H1 (cell line): Measurements from ENCODE around the gene DKKL1. TPM values are rescaled to one million over a fixed set of nuclear protein-coding genes. Genes with fewer than 3 reads are reported as not detected.

Source experiments
- CTCF ChIA-PET: fragments of 300-600 bp; sonication (Branson Sonifier 250); formaldehyde crosslinking; loops from one replicate; lab custom pipeline; 2021; ENCODE audit not compliant: partially characterized antibody; lab: Charles Lee
- POLR2A ChIA-PET: fragments of 300-600 bp; sonication (Branson Sonifier 250); formaldehyde crosslinking; loops from one replicate; lab custom pipeline; 2021; ENCODE audit warnings: inconsistent platforms; ENCODE audit not compliant: partially characterized antibody; lab: Charles Lee
- DNase-seq, 2 experiments: peaks; one replicate each; pipeline versions ENCODE4 v3.0.0 to v3.0.0-alpha.2; 2010 to 2022; ENCODE audit warnings: low spot score in 2 of 2, low read depth in 1 of 2, mixed read lengths in 1 of 2
- FAIRE-seq: peaks from 2 replicates; lab custom pipeline; 2011; peaks lifted over from hg19 to GRCh38; lab: Jason Lieb, UNC
- H2AFZ ChIP-seq: 2 replicates; pipeline ENCODE4 v1.8.1; 2012; ENCODE audit warnings: low read length, inconsistent platforms
- H2AK5ac ChIP-seq: 2 replicates; pipeline ENCODE4 v1.6.1; 2013; ENCODE audit warnings: low read depth, low read length
- H2BK120ac ChIP-seq: replicated peaks from 2 replicates; pipeline ENCODE3; 2013; ENCODE audit warnings: low read depth, low read length, inconsistent platforms
- H2BK12ac ChIP-seq: 2 replicates; pipeline ENCODE4 v1.6.1; 2013; ENCODE audit warnings: low read depth, low read length
- H2BK15ac ChIP-seq: 2 replicates; pipeline ENCODE4 v1.6.1; 2013; ENCODE audit warnings: low read length
- H2BK20ac ChIP-seq: 2 replicates; pipeline ENCODE4 v1.6.1; 2013; ENCODE audit warnings: low read length
- H2BK5ac ChIP-seq: 2 replicates; pipeline ENCODE4 v1.6.1; 2013; ENCODE audit warnings: low read depth, low read length
- H3K14ac ChIP-seq: 2 replicates; pipeline ENCODE4 v1.6.1; 2013; ENCODE audit warnings: inconsistent platforms; ENCODE audit not compliant: insufficient read length
- H3K18ac ChIP-seq: 2 replicates; pipeline ENCODE4 v1.6.1; 2013; ENCODE audit warnings: low read length; ENCODE audit errors: extremely low read depth
- H3K23ac ChIP-seq: 2 replicates; pipeline ENCODE4 v1.6.1; 2013; ENCODE audit warnings: inconsistent platforms; ENCODE audit not compliant: insufficient read length
- H3K23me2 ChIP-seq: 2 replicates; pipeline ENCODE4 v1.6.1; 2013; ENCODE audit warnings: low read depth, low read length
- H3K27ac ChIP-seq: 2 replicates; pipeline ENCODE4 v1.6.1; 2011; ENCODE audit warnings: low read depth, low read length, inconsistent platforms
- H3K27me3 ChIP-seq, 4 experiments: replicated peaks in 1 of 4; 1 replicate in 1 of 4; 2 replicates in 3 of 4; pipeline versions ENCODE4 v1.6.1 to v1.8.1; 2011 to 2013; ENCODE audit warnings: low read length in 3 of 4, mild to moderate bottlenecking in 3 of 4, inconsistent platforms in 2 of 4, mixed read lengths in 2 of 4, moderate library complexity in 1 of 4; ENCODE audit not compliant: control insufficient read depth in 3 of 4, insufficient read depth in 3 of 4; ENCODE audit errors: extremely low read depth in 1 of 4
- H3K36me3 ChIP-seq, 4 experiments: 2 replicates each; pipeline versions ENCODE4 v1.6.1 to v1.8.1; 2011 to 2013; ENCODE audit warnings: mild to moderate bottlenecking in 4 of 4, low read length in 3 of 4, moderate library complexity in 2 of 4, control low read depth in 1 of 4, inconsistent platforms in 1 of 4; ENCODE audit not compliant: insufficient read depth in 4 of 4, control insufficient read depth in 2 of 4
- H3K4ac ChIP-seq: replicated peaks from 2 replicates; pipeline ENCODE3; 2013; ENCODE audit warnings: low read length, low read depth, mixed read lengths, inconsistent platforms; ENCODE audit not compliant: insufficient read length
- H3K4me1 ChIP-seq, 4 experiments: replicated peaks in 1 of 4; 1 replicate in 1 of 4; 2 replicates in 3 of 4; pipeline versions ENCODE4 v1.6.1 to v1.8.1; 2011 to 2013; ENCODE audit warnings: low read length in 3 of 4, inconsistent platforms in 2 of 4, mixed read lengths in 1 of 4; ENCODE audit not compliant: insufficient read depth in 4 of 4, control insufficient read depth in 3 of 4
- H3K4me2 ChIP-seq, 2 experiments: 2 replicates each; pipeline versions ENCODE4 v1.6.1 to v1.8.1; 2011 to 2013; ENCODE audit warnings: low read depth in 2 of 2, low read length in 2 of 2, control low read depth in 1 of 2, inconsistent platforms in 1 of 2, mild to moderate bottlenecking in 1 of 2; ENCODE audit not compliant: insufficient read depth in 1 of 2
- H3K4me3 ChIP-seq, 4 experiments: fragments of 200-600, 300-600 bp in 1 of 4; sonication (generic), shearing (Covaris generic), sonication (Bioruptor Twin) in 1 of 4; 2 replicates each; pipeline versions ENCODE4 v1.5.1 to v1.8.1; 2011 to 2016; ENCODE audit warnings: low read length in 4 of 4, low read depth in 3 of 4, control low read depth in 2 of 4, inconsistent platforms in 2 of 4, mild to moderate bottlenecking in 2 of 4, mixed read lengths in 1 of 4, moderate library complexity in 1 of 4; ENCODE audit not compliant: insufficient read depth in 2 of 4; ENCODE audit errors: extremely low read depth in 1 of 4
- H3K56ac ChIP-seq: replicated peaks from 2 replicates; pipeline ENCODE3; 2013; ENCODE audit warnings: low read depth, mild to moderate bottlenecking, mixed read lengths, low read length, inconsistent platforms; ENCODE audit not compliant: insufficient read length
- H3K79me1 ChIP-seq: 2 replicates; pipeline ENCODE4 v1.6.1; 2013; ENCODE audit warnings: low read depth, low read length, control low read depth
- H3K79me2 ChIP-seq, 2 experiments: 2 replicates each; pipeline versions ENCODE4 v1.6.1 to v1.8.1; 2012 to 2013; ENCODE audit warnings: low read length in 2 of 2, mild to moderate bottlenecking in 2 of 2, inconsistent platforms in 1 of 2; ENCODE audit not compliant: insufficient read depth in 2 of 2, control insufficient read depth in 1 of 2
- H3K9ac ChIP-seq, 4 experiments: replicated peaks in 1 of 4; 1 replicate in 1 of 4; 2 replicates in 3 of 4; pipeline versions ENCODE4 v1.6.1 to v1.8.1; 2011 to 2013; ENCODE audit warnings: low read depth in 3 of 4, low read length in 3 of 4, control low read depth in 2 of 4, mild to moderate bottlenecking in 2 of 4, moderate library complexity in 2 of 4, inconsistent platforms in 1 of 4; ENCODE audit errors: extremely low read depth in 1 of 4
- H3K9me3 ChIP-seq, 2 experiments: 2 replicates each; pipeline versions ENCODE4 v1.6.1 to v1.8.1; 2012 to 2013; ENCODE audit warnings: mild to moderate bottlenecking in 2 of 2, moderate library complexity in 2 of 2, control low read depth in 1 of 2, inconsistent platforms in 1 of 2, low read depth in 1 of 2, low read length in 1 of 2, mixed read lengths in 1 of 2; ENCODE audit not compliant: insufficient read depth in 2 of 2
- H4K20me1 ChIP-seq, 2 experiments: replicated peaks in 1 of 2; 2 replicates each; pipeline versions ENCODE3 to v1.8.1; 2011 to 2013; ENCODE audit warnings: inconsistent platforms in 2 of 2, low read length in 2 of 2, mild to moderate bottlenecking in 1 of 2; ENCODE audit not compliant: insufficient read depth in 2 of 2, control insufficient read depth in 1 of 2
- H4K5ac ChIP-seq: 2 replicates; pipeline ENCODE4 v1.6.1; 2013; ENCODE audit warnings: low read length, low read depth, mixed read lengths, inconsistent platforms; ENCODE audit not compliant: insufficient read length
- H4K8ac ChIP-seq: 2 replicates; pipeline ENCODE4 v1.8.0; 2013; ENCODE audit warnings: mild to moderate bottlenecking, moderate library complexity, low read length, inconsistent platforms; ENCODE audit not compliant: insufficient read depth; ENCODE audit errors: extremely low read depth
- H4K91ac ChIP-seq: replicated peaks from 2 replicates; pipeline ENCODE3; 2013; ENCODE audit warnings: low read length, mixed read lengths, inconsistent platforms; ENCODE audit not compliant: insufficient read length
- CBX8 ChIP-seq: fragments of 300-800, 300-1000 bp; sonication (generic); IDR thresholded peaks from 2 replicates; pipeline ENCODE4 v1.7.1; 2016; ENCODE audit warnings: low read depth, low read length, borderline replicate concordance
- EGR1 ChIP-seq: IDR thresholded peaks from 2 replicates; pipeline ENCODE4 v1.6.1; 2011; ENCODE audit warnings: low read depth, low read length, borderline replicate concordance
- FOSL1 ChIP-seq: IDR thresholded peaks from 2 replicates; pipeline ENCODE4 v1.6.1; 2011; ENCODE audit warnings: mild to moderate bottlenecking, low read depth, low read length, moderate library complexity; ENCODE audit not compliant: insufficient read depth
- MAX ChIP-seq: IDR thresholded peaks from 2 replicates; pipeline ENCODE4 v1.6.1; 2012; ENCODE audit warnings: inconsistent platforms
- SP1 ChIP-seq: IDR thresholded peaks from 2 replicates; pipeline ENCODE4 v1.6.1; 2011; ENCODE audit warnings: low read depth, low read length
- SP2 ChIP-seq: IDR thresholded peaks from 2 replicates; pipeline ENCODE4 v1.6.1; 2012; ENCODE audit warnings: mild to moderate bottlenecking, low read length, inconsistent platforms
- TAF1 ChIP-seq: IDR thresholded peaks from 2 replicates; pipeline ENCODE4 v1.6.1; 2011; ENCODE audit warnings: mild to moderate bottlenecking, low read depth, low read length
- TAF7 ChIP-seq: optimal IDR thresholded peaks from 2 replicates; pipeline ENCODE3; 2011; ENCODE audit warnings: low read depth, mild to moderate bottlenecking, inconsistent platforms, low read length, moderate library complexity, borderline replicate concordance
- WGBS, 2 experiments: shearing (Covaris generic) in 1 of 2; methylation state at CpG; one replicate each; pipeline versions ENCODE4 v1.1.6 to v1.1.7; 2013 to 2015; ENCODE audit warnings: low lambda C conversion rate in 2 of 2, mixed read lengths in 2 of 2, inconsistent platforms in 1 of 2, low coverage in 1 of 2, missing lambda C conversion rate in 1 of 2; ENCODE audit not compliant: insufficient replicate concordance in 2 of 2, insufficient coverage in 1 of 2, insufficient read length in 1 of 2; ENCODE audit errors: extremely low coverage in 1 of 2, missing lambda C conversion rate in 1 of 2; 5-methylcytosine and 5-hydroxymethylcytosine counted together
- long read RNA-seq, 2 experiments: library from RNA in 1 of 2; library from capped mRNA in 1 of 2; stranded (forward); transcript quantifications; one replicate each; pipeline ENCODE4 v2.0.0, GENCODE V29; 2021; ENCODE audit warnings: inconsistent platforms in 1 of 2
- polyA minus RNA-seq, 3 experiments: library from RNA; depleted of rRNA, polyadenylated mRNA; stranded (reverse); fragments of >200 nt; gene quantifications; 1 replicate in 2 of 3; 2 replicates in 1 of 3; pipeline ENCODE4 v1.2.3, GENCODE V29; 2011
- polyA plus RNA-seq, 7 experiments: library from polyadenylated mRNA; depleted of rRNA in 3 of 7; stranded (reverse) in 5 of 7; unstranded in 2 of 7; fragments of >200 nt in 5 of 7; fragments of 200-250 nt in 2 of 7; gene quantifications; 1 replicate in 5 of 7; 2 replicates in 1 of 7; 4 replicates in 1 of 7; pipeline versions ENCODE4 v1.2.1 to v1.2.3, GENCODE V29; 2011 to 2013; ENCODE audit warnings: missing spikeins in 2 of 7, mixed read lengths in 2 of 7
- total RNA-seq: library from RNA; stranded (reverse); fragmentation: NEBNext Ultra II Directional; extraction: Animal tissue kit (Norgen Biotek cat#: 25700); gene quantifications from 2 replicates; pipeline ENCODE4 v1.2.1, GENCODE V29; 2021

DKKL1 gene
- 2.6 and 3.1 TPM in 2 replicates for total RNA-seq
- 5.9 and 6.8 TPM in 2 replicates for polyA plus RNA-seq (2011; rRNA removed)
- polyA plus RNA-seq (2011; cell fraction: cytosol; rRNA removed) = 4.6 TPM
- polyA plus RNA-seq (2011; cell fraction: nucleus; rRNA removed) = 5.8 TPM
- 1.4 to 4.0 TPM (median 3.3 TPM) in 4 replicates for polyA plus RNA-seq (2012, experiment 1 of 2)
- polyA plus RNA-seq (2012, experiment 2 of 2) = 3.4 TPM
- polyA plus RNA-seq (2013, experiment 1 of 2) = 5.0 TPM
- 4.3 TPM for polyA plus RNA-seq (2013, experiment 2 of 2)
- polyA minus RNA-seq (2011; rRNA and poly(A)+ RNA removed) = 1.0 and 2.1 TPM in 2 replicates
- 2.6 TPM for polyA minus RNA-seq (2011; cell fraction: cytosol; rRNA and poly(A)+ RNA removed)
- 1.5 TPM for polyA minus RNA-seq (2011; cell fraction: nucleus; rRNA and poly(A)+ RNA removed)
- long read RNA-seq, experiment 1, partial matches to known transcripts = 2 of 3 reads
- long read RNA-seq, experiment 1, other reads (novel, unspliced or antisense) = 1 of 3 reads
- long read RNA-seq, experiment 2, partial matches to known transcripts = 0 of 2 reads
- long read RNA-seq, experiment 2, other reads (novel, unspliced or antisense) = 1 of 2 reads

DNA sequence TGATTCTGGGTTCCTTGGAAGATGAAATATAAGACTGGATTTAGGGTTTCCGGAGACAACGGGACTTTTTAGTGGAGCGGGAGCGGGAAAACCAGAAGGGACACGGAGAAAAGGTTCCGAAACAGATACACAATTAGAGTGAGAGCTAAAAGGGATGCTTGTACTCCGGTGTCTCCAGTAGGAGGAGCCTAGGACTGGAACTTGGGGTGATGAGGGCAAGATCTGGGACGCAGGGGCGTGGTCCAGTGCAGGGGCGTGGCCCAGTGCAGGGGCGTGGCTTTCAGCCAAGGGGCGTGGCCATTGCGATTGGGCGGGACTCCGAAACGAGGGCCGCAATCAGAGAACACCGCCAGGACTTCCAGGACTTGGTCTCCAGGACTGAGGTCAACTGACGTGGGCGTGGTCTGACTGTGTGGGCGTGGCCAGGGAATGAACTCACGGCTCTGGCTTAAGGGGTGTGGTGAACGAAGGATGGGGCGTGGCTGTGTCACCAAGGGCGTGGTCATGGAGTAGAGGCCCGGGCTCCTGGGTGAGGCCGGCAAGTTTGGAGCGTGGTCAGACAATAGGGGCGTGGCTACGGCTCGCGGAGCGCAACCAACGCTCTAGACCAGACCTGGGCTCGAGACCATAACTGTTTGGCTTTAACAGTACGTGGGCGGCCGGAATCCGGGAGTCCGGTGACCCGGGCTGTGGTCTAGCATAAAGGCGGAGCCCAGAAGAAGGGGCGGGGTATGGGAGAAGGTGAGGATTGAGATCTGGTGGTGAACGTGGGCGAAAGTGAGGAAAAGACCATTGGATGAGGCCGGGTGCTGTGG lies at the start of gene DKKL1:
DKKL1 (plus strand) TSS at position 610 of the 815 bp plus-strand sequence; CDS start at position 732, 122 bp downstream.
- no peak within 1 kb of the TSS for H3K14ac ChIP-seq
- FAIRE-seq (peak; percentile 99), DNase-seq (peak; percentile 100)
- no peaks in the 10 kb centered on the region for H3K9me3 ChIP-seq
- H2BK12ac ChIP-seq = peak within 1 kb of the TSS; percentile 27; the same call in 1 of the 2 replicates
- no peak within 1 kb of the TSS for H3K56ac ChIP-seq
- H4K5ac ChIP-seq = peak within 1 kb of the TSS; percentile 57
- peak within 1 kb of the TSS in 3 of 4 experiments; percentile 38 to 47 (median 45); a peak in 4 of 7 replicates for H3K9ac ChIP-seq
- POLR2A ChIA-PET = interaction anchor here (0.6 to 7.0 kb wide), 9 partner anchors 10 to 227 kb away, joined by 3 to 112 read pairs (median 3); partner anchors contain the start of genes ALDH16A1, CD37 and RPS11
- no peak within 1 kb of the TSS for H4K8ac ChIP-seq
- peak within 1 kb of the TSS; percentile 21 for H2BK120ac ChIP-seq
- H4K91ac ChIP-seq = peak within 1 kb of the TSS; percentile 39
- 0 out of 2 replicates have a peak within 1 kb of the TSS, but pooled peaks have one; percentile 31 for H3K27ac ChIP-seq
- H3K79me1 ChIP-seq = peaks cover 5% of the 10 kb centered on the region; the same call in 1 of the 2 replicates
- CTCF ChIA-PET = interaction anchor here (0.9 to 2.3 kb wide), 3 partner anchors 13 to 72 kb away, joined by 3 to 9 read pairs (median 3); no protein-coding TSS in a partner anchor
- H3K23ac ChIP-seq = no peak within 1 kb of the TSS
- H3K4ac ChIP-seq = no peak within 1 kb of the TSS
- H3K23me2 ChIP-seq = peaks cover 8% of the 10 kb centered on the region; the same call in 1 of the 2 replicates
- H2AFZ ChIP-seq = no peak within 1 kb of the TSS
- H3K79me2 ChIP-seq = peaks cover 3 to 29% of the 10 kb centered on the region in 2 experiments; a peak in 3 of 4 replicates
- H3K18ac ChIP-seq = peak within 1 kb of the TSS; percentile 32; the same call in 1 of the 2 replicates
- H2BK5ac ChIP-seq = 0 out of 2 replicates have a peak within 1 kb of the TSS, but pooled peaks have one; percentile 39
- H4K20me1 ChIP-seq = no peaks in the 10 kb centered on the region
- H3K4me1 ChIP-seq = peaks cover 0 to 16% (median 9%) of the 10 kb centered on the region in 4 experiments; a peak in 5 of 7 replicates
- no peaks in the 10 kb centered on the region for H3K27me3 ChIP-seq
- H3K36me3 ChIP-seq = peaks cover 6 to 14% (median 7%) of the 10 kb centered on the region in 4 experiments; a peak in 7 of 8 replicates
- 1% methylated on average over 46 of the region's 46 CpGs; no CpG with 5 or more reads in 1 of the 2 experiments for WGBS, 2 experiments
- peak within 1 kb of the TSS; percentile 79 to 89 for H3K4me2 ChIP-seq
- H2BK15ac ChIP-seq = 0 out of 2 replicates have a peak within 1 kb of the TSS, but pooled peaks have one; percentile 61
- peak within 1 kb of the TSS; percentile 92 to 95 (median 93) for H3K4me3 ChIP-seq
- no peak within 1 kb of the TSS for H2BK20ac ChIP-seq
- no peak within 1 kb of the TSS for H2AK5ac ChIP-seq
- TF ChIP-seq CBX8 (no peak), TAF7 (no peak), EGR1 (peak; percentile 61), SP1 (peak; percentile 84), MAX (peak; percentile 68), SP2 (no peak), TAF1 (peak; percentile 54; the same call in 1 of the 2 replicates), FOSL1 (no peak)
